ENCODE results near the gene CFHR2.
"Not testable (repeated sequence)": the region's sequence is repeated elsewhere in the genome, so short reads cannot be mapped to it uniquely, and the experiment has no call there.

CFHR2 gene

DNA sequence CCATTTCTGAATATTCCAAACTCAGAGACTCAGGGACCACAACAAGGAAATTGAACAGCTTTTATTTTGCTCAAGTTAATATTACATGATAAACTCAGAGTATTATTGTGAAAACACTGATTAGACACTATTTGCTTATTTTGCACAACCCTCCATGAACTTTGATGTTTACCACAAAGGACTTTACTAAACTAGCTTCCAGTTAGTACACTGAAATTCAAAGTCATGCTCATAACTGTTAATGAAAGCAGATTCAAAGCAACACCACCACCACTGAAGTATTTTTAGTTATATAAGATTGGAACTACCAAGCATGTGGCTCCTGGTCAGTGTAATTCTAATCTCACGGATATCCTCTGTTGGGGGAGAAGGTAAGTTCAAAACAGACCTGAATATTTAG lies at the start of gene CFHR2:
Gene CFHR2, plus strand, starts transcription at position 171 of the 400 bp plus-strand sequence. Its CDS starts 143 bp downstream, at position 314.
- not testable (repeated sequence) for DNase-seq (ENCODE audit: low read depth in 2 of 2)

GRCh38 chr1:196896355-196896754 lies 47.2 kb upstream of the CFHR2 start:
- no peak for DNase-seq (ENCODE audit: low read depth in 2 of 2)

DNA sequence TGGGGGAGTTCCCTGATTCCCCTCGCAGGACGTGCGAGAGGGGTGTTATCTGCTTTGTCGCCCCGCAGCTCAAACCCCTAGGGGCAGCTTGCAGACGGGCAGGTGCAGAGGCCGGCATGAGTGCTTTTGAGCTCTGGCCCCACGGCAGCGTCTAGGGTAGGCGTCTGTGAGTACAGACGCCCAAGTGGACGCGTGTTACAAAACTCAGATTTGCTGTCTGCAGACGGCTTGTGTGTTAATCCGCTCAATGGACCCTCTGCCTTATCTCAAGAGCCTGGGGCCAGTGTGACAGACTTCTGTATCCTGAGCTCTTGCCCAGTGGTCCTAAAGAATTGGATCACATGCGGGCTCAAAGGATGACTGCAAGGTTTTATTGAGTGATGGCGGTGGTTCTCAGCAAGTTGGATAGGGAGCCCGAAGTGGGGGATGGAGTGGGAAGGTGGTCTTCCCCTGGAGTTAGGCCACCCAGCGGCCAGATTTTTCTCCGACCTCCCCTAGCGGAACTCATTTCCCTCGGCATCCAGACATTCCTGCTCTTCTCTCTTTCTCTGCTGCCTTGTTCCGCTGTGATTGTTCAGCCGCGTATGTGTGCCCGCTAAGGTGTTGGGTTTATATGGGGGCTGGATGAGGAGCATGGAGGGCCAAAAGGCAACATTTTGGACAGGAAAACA lies 46.2 kb upstream of the CFHR2 start:
- no peak for DNase-seq (ENCODE audit: low read depth in 2 of 2)

DNA sequence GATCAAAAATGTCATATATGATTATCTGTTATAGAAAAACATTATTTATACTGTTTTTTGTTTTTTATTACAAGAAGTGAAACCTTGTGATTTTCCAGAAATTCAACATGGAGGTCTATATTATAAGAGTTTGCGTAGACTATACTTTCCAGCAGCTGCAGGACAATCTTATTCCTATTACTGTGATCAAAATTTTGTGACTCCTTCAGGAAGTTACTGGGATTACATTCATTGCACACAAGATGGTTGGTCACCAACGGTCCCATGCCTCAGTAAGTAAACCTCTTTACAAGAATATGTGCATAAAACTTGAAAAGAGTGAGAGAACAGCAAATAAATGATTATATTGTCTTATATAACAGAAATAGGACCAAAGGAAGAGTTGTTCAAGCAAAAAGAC lies 41.2 kb upstream of the CFHR2 start:
- DNase-seq (ENCODE audit: low read depth in 2 of 2), result no peak

DNA sequence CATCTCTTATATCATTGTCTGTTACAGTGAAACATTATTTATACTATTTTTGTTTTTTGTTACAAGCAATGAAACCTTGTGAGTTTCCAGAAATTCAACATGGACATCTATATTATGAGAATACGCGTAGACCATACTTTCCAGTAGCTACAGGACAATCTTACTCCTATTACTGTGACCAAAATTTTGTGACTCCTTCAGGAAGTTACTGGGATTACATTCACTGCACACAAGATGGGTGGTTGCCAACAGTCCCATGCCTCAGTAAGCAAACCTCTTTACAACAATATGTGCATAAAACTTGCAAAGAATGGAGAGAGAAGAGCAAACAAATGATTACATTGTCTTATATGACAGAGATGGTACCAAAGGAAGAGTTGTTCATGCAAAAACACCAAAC lies 33.3 kb upstream of the CFHR2 start:
- DNase-seq (ENCODE audit: low read depth in 2 of 2), result no peak

DNA sequence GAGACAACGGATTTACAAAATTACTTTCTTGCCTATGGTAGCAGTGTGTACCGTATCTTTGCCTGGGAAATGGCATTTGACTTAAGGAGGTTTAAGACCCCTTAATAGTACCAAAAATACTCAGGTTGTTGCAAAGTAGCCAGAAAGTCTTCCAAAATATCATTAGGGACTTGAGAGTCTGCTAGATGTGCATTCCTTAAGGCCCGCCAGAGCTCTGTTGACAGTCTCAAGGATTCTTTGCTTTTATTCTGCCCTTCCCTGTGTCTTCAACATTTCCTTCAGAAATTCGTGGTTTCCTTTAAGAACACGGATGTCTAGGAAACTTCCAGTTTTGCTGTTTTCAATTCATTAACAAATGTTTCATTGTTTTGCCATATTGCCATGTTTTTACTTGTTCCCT lies 31.3 kb upstream of the CFHR2 start:
- not testable (repeated sequence) for DNase-seq (ENCODE audit: low read depth in 2 of 2)

DNA sequence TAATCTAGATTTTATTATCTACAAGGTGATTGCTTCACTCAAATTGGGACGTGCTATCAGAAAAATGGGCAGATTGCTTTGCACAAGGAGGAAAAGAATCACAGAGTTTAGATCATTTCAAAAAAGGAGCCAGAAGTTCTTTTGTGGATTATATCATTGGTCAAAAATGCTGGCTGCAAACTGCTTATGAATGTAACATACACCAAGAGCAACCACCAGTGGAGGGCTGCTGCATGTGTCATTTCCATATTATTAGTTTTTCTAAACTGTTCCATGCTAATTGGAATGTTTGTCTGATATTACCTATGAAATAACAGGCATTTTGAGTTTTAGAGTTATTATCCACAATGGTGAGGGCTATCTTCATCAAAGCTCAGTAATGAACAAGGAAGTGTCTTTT lies 16.7 kb upstream of the CFHR2 start:
- DNase-seq (ENCODE audit: low read depth in 2 of 2), result not testable (repeated sequence)

DNA sequence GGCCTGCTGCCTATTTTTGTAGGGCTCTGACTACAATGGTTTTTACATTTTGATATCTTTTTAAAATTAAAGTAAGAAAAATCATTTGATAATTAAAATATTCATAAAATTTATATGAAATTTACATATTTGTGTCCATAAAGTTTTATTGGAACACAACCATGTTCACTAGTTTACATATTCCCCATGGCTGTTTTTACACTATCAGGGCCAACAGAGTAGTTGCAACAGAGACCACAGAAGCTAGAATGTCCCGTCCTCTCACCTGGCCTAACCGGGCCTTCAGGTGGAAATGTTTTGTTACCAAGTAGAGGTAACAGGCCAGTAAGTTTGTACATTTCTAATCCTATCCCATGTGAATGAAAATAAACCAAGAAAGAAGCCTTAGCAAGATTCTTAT lies 10.7 kb upstream of the CFHR2 start:
- not testable (repeated sequence) for DNase-seq (ENCODE audit: low read depth in 2 of 2)

GRCh38 chr1:196933531-196934189 lies 9.9 kb upstream of the CFHR2 start:
- DNase-seq (ENCODE audit: low read depth in 2 of 2), result no peak

DNA sequence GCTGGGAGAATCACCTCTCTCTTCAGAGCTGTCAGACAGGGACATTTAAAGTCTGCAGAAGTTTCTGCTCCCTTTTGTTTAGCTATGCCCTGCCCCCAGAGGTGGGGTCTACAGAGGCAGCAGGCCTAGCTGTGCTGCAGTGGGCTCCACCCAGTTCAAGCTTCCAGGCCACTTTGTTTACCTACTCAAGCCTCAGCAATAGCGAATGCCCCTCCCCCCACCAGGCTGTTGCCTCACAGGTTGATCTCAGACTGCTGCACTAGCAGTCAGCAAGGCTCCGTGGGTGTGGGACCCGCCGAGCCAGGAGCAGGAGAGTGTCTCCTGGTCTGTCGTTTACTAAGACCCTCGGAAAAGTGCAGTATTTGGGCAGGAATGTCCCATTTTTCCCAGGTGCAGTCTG lies 2.1 kb upstream of the CFHR2 start:
- DNase-seq (ENCODE audit: low read depth in 2 of 2), result not testable (repeated sequence)

GRCh38 chr1:196951711-196952394 lies 8.3 kb downstream of the CFHR2 start:
- DNase-seq (ENCODE audit: low read depth in 2 of 2), result no peak

GRCh38 chr1:196954778-196955177 lies 11.2 kb downstream of the CFHR2 start:
- DNase-seq (ENCODE audit: low read depth in 2 of 2), result no peak

GRCh38 chr1:196955926-196956325 lies 12.4 kb downstream of the CFHR2 start:
- DNase-seq (ENCODE audit: low read depth in 2 of 2), result no peak

DNA sequence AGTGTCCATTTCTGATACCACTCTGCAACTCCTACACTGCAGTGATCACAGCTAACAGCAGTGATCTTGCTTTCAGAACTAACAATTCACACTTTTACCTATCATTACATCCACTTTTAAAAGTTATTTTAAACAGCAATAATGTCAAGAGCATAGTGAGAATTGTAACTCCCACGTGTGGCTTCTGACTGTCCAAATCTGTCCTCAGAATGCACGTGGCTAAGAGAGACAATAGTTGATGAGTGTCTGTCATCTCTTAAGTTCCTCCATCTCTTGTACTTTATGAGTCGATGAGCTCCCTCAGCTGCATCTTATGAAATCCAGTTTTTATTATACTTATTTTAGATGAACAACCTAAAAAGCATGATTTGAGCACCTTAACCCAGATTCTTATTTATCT lies 17.3 kb downstream of the CFHR2 start:
- DNase-seq (ENCODE audit: low read depth in 2 of 2), result no peak

DNA sequence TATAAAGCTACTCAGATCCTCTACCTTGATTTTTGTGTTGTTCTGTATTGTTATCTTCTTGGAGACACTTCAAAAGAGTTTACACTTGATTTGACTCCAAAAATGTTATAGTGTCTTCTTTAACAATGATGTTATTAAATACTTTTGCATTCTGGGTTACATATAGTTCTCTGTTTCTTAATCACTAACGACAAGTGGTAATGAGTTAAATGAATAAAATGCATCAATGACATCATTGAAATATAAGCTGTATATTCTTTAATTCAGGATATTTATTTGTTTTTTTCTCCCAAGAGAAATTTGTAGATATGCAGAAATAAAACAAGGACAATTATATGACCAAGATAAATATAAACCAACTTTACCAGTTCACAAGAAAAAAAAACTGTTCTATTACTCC lies 26.6 kb downstream of the CFHR2 start:
- DNase-seq (ENCODE audit: low read depth in 2 of 2), result no peak

GRCh38 chr1:196976278-196976677 lies 32.7 kb downstream of the CFHR2 start:
- DNase-seq (ENCODE audit: low read depth in 2 of 2), result no peak

- DNase-seq (ENCODE audit: low read depth in 2 of 2), result no peak
These were observed 33.7 kb downstream of the CFHR2 start, which contains the start of gene CFHR5 for GRCh38 chr1:196977278-196977677. Gene CFHR5, plus strand, starts transcription at chr1:196977556. Its CDS starts 109 bp downstream, at chr1:196977665.

- no peak for DNase-seq (ENCODE audit: low read depth in 2 of 2)
These were observed 37.3 kb downstream of the CFHR2 start for GRCh38 chr1:196980859-196981258.

DNA sequence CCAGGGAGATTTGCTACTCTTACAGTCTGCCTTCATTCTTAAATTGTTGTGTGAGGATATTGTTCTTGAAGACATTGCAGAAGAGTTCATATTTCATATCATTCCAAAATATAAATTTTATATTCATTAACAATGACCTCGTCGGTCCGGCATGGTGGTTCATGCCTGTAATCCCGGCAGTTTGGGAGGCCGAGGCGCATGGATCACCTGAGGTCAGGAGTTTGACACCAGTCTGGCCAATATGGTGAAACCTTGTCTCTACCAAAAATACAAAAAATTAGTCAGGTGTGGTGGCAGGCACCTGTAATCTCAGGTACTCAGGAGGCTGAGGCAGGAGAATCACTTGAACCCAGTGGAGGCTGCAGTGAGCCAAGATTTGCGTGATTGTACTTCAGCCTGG lies 38.7 kb downstream of the CFHR2 start:
- not testable (repeated sequence) for DNase-seq (ENCODE audit: low read depth in 2 of 2)

- DNase-seq (ENCODE audit: low read depth in 2 of 2), result not testable (repeated sequence)
These were observed 48.5 kb downstream of the CFHR2 start for GRCh38 chr1:196991919-196992651.

- no peak for DNase-seq (ENCODE audit: low read depth in 2 of 2)
These were observed 50.4 kb downstream of the CFHR2 start for GRCh38 chr1:196993916-196994315.

DNA sequence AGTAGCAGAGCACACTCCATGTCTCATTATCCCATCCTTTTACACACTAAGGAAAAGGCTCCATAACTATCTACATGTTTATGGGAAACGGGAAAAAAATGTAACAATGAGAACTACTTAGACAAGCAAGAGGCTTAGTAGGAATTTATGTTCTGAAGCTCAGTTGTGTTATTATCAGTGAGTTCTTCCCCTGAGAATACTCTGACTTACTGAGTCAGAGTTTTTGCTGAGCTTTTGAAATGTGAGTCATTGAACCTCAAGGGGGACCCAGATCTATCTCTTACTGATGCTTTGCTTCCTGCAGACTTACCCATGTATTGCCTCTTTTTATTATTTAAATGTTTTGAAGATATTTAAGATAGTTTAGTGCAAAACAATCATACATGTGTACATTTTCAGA lies 53.9 kb downstream of the CFHR2 start:
- DNase-seq (ENCODE audit: low read depth in 2 of 2), result no peak

Data from stimulated activated CD4-positive, alpha-beta T cell treated with anti-CD3 and anti-CD28 coated beads, Interleukin-1b, Interleukin-23, amount 100 ng/mL, for 4 hours (primary cell).